D721Med (cell line): ENCODE data around the gene NIPSNAP2.

Source experiments
- DNase-seq: peaks from one replicate; pipeline ENCODE4 v3.0.0; 2011; ENCODE audit warnings: low spot score; ENCODE audit not compliant: insufficient read length
- FAIRE-seq: peaks from 2 replicates; lab custom pipeline; 2011; peaks lifted over from hg19 to GRCh38; lab: Jason Lieb, UNC
- CTCF ChIP-seq: IDR thresholded peaks from 2 replicates; pipeline ENCODE4 v1.5.1; 2012; ENCODE audit warnings: mild to moderate bottlenecking, control low read depth; ENCODE audit not compliant: insufficient read depth; ENCODE audit errors: missing control alignments

Gene NIPSNAP2

DNA sequence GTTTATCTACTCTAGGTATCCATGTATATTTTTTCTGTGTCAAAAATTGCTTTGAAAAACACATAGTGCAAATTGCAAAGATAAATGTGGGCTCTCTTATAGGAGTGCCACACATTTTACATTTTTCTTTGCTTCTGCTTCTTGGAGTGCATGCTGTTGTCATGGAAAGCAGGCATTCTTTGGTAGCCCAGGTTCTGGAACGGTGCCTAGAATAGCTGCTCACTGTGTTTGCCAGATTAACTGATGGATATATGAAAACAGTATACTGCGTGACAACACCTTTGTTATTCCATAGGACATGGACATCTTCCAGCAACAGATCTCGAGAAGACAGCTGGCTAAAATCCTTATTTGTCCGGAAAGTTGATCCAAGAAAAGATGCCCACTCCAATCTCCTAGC is 13.4 kb downstream of the NIPSNAP2 start:
- FAIRE-seq (no peak), DNase-seq (no peak)
- TF ChIP-seq CTCF, result no peak

DNA sequence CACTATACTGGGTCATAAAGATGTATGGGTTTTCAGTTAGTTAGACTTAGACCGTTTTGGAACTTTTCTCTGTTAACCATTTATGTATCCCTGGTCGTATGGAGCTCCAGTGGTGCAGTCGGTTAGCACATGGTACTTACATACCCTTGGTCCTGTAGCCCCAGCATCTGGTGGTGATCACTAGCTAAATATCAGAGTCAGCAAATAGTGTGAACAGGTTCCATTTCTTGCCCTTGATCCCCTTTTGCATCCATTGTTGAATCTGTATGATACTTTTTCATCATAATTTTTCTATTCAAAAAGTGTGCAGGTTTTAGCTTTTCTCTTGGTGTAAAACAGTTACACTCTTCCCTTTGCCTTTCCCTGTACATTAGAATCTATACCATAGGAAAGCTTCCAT is 15.9 kb downstream of the NIPSNAP2 start:
- no peak for DNase-seq
- no peak for FAIRE-seq
- no peak for TF ChIP-seq CTCF

- DNase-seq (no peak), FAIRE-seq (no peak)
- TF ChIP-seq CTCF, result no peak
Observed at GRCh38 chr7:55983537-55983936, 19.2 kb downstream of the NIPSNAP2 start.

DNA sequence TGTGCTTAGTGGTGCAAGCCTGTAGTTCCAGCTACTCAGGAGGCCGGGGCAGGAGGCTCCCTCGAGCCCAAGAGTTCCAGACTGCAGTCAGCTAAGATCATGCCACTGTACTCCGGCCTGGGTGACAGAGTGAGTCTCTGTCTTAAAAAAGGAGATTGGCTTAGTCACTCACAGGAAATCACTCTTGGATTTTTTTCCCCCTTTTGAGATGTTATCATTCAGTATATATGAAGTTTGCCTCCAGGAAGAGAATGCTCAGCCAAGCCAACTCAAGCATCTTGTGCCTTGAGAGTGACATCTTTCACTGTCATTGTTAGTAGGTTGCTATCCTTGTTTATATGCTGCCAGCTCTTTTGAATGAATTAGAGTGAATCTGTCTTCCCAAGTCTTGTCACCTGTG is 28.0 kb downstream of the NIPSNAP2 start:
- no peak for FAIRE-seq
- DNase-seq, result no peak
- no peak for TF ChIP-seq CTCF

GRCh38 chr7:55996856-55997500 is 32.6 kb downstream of the NIPSNAP2 start:
- FAIRE-seq, result no peak

GRCh38 chr7:56003749-56004148 is 39.4 kb downstream of the NIPSNAP2 start:
- no peak for TF ChIP-seq CTCF
- FAIRE-seq, result no peak
- no peak for DNase-seq

More at GRCh38 chr7:55996856-55997500, 32.6 kb downstream of the NIPSNAP2 start:
- no peak for TF ChIP-seq CTCF
- no peak for DNase-seq

DNA sequence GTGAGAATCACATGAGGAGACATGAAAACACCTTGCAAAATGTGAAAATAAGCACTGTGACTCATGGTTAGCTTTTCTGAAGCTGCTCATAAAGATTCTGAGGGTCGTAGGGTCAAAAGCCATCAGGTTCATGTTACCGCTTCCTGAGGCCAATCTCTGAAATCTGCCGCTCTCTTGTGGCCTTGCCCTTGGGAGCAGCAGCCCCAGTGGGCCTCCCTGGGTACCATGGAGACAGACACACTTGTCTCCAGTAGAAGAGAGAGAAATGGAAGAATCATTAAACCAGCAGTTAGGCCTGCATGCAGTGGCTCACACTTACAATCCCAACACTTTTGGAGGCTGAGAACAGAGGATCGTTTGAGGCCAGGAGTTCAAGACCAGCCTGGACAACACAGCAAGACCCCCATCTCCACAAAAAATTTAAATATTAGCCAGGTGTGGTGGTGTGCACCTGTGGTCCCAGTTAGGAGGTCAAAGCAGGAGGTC is 42.8 kb downstream of the NIPSNAP2 start:
- FAIRE-seq (no peak), DNase-seq (no peak)
- no peak for TF ChIP-seq CTCF
